Effector memory CD4-positive, alpha-beta T cell (primary cell): ENCODE results near the gene DENND10.
"Not testable (repeated sequence)": the region's sequence is repeated elsewhere in the genome, so short reads cannot be mapped to it uniquely, and the experiment has no call there.

Source experiments
- DNase-seq, 3 donors: peaks; one replicate each; pipeline ENCODE4 v3.0.0-alpha.2; 2020
- H3K27ac ChIP-seq: 2 replicates; pipeline ENCODE4 v1.7.0; 2013; ENCODE audit warnings: mild to moderate bottlenecking, low read length, moderate library complexity; ENCODE audit not compliant: insufficient read depth, poor library complexity, severe bottlenecking
- H3K27me3 ChIP-seq: replicated peaks from 2 replicates; pipeline ENCODE4 v1.7.0; 2013; ENCODE audit warnings: mild to moderate bottlenecking, low read length; ENCODE audit not compliant: insufficient read depth, control insufficient read depth, poor library complexity, severe bottlenecking
- H3K36me3 ChIP-seq: 2 replicates; pipeline ENCODE4 v1.7.0; 2013; ENCODE audit warnings: mild to moderate bottlenecking, low read length, moderate library complexity; ENCODE audit not compliant: control insufficient read depth, insufficient read depth
- H3K4me1 ChIP-seq: 2 replicates; pipeline ENCODE4 v1.7.0; 2013; ENCODE audit warnings: low read length, mild to moderate bottlenecking; ENCODE audit not compliant: control insufficient read depth, insufficient read depth, poor library complexity, severe bottlenecking
- H3K4me3 ChIP-seq: 2 replicates; pipeline ENCODE4 v1.7.0; 2013; ENCODE audit warnings: low read length, low read depth, mild to moderate bottlenecking; ENCODE audit not compliant: insufficient read depth, poor library complexity, severe bottlenecking
- H3K9me3 ChIP-seq: 2 replicates; pipeline ENCODE4 v1.7.0; 2013; ENCODE audit warnings: mild to moderate bottlenecking, low read length, moderate library complexity; ENCODE audit not compliant: control insufficient read depth

Gene DENND10

DNA sequence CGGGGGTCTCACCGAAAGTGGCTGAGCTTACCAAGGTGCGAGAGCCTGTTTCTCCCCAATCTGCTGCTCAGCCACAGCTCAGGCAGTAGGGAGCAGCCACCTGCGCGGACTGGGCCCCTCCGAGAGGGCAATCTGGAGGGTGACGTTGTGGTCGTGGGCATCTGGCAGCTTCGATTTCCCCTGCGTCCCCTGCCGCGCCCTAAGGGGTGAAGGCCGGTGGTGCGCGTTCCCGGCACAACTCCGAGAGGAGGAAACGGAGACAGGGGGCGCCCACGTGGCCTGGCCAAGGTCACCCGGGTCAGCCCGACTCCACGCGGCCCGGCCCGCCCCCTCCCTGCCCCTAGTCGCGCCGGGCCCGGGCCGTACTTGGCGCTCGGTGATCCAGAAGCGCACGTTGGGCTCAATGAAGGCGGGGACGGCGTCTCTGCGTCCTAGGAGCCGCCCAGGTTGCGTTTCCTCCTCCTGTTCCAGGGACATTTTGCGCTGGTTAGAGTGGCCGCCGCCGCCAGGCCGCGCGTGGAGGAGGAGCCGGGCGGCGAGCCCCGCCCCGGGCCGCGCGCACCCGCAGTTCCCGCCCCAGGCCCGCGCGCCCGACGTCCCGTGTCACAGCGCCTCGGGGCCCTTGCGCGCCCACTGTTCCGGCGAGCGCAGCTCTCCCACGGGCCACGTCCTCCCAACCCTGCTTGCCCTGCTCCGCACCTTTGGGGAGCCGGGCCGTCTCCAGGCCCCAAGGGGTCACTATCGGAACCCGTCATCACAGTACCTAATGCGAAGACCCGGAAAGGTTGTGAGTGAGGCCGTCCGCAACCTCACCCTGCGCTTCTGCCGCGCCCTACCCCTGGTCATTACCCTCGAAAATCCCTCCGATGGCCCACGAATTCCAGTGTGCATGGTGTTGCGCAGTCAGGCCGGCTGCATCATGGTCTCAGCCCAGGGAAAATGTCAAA lies 61.5 kb downstream of the DENND10 start, which contains the start of gene SFXN4:
SFXN4 (minus strand) TSS at position 544 of the 947 bp plus-strand sequence; CDS start at position 477, 67 bp downstream.
- H3K4me3 ChIP-seq = peak within 1 kb of the TSS; percentile 79
- H3K27me3 ChIP-seq = no peaks in the 10 kb centered on the region
- H3K36me3 ChIP-seq = peaks cover 16% of the 10 kb centered on the region
- peak within 1 kb of the TSS; percentile 77 for H3K27ac ChIP-seq
- H3K4me1 ChIP-seq = peaks cover 16% of the 10 kb centered on the region
- H3K9me3 ChIP-seq = no peaks in the 10 kb centered on the region
- DNase-seq = peak; percentile 53 to 71 (median 67)

DNA sequence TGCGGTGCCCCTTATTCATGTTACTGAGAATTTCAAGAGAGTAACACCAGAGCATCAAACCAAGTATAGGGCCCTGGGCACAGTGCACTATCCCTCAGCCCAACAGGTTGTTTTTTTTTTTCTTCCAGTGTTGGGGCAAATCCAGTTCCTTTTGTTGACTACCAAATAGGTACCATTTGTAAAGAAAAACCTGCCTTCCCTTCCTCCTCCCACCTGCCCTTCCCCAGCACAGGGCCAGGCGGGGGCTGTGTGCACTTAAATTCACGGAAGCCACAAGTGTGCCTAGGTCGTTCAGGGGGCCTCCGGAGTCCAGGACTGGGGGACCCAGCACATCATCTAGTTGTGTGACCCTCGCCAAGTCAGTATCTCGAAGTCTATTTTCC lies 62.2 kb downstream of the DENND10 start:
- Histone ChIP-seq H3K4me1 (peaks cover 16% of the 10 kb centered on the region), H3K27ac (peak overlapping the region; percentile 77), H3K36me3 (peaks cover 19% of the 10 kb centered on the region), H3K9me3 (no peaks in the 10 kb centered on the region), H3K27me3 (no peaks in the 10 kb centered on the region), H3K4me3 (peak overlapping the region; percentile 79)
- DNase-seq = no peak

DNA sequence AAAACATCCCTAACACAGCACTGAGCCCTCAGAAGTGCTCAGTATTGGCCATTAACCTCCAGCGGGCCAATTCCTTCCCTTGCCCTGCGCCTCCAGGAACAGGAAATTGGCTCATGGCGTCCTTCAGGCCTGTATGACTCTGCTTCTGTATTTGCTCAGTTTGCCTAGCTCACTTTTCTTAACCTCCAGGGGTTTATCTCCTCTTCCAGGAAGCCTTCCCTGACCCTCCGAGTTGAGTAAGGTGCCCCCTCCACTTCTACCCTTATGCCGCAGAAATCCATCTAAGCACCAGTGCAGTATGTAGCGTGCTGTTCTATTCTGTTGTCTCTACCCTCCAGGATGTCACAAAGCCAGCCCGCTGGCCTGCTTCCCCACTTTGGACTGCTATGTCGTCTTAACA lies 62.7 kb downstream of the DENND10 start:
- H3K9me3 ChIP-seq = no peaks in the 10 kb centered on the region
- H3K36me3 ChIP-seq = peaks cover 23% of the 10 kb centered on the region
- peak overlapping the region; percentile 79 for H3K4me3 ChIP-seq
- DNase-seq = no peak
- peaks cover 16% of the 10 kb centered on the region for H3K4me1 ChIP-seq
- H3K27me3 ChIP-seq = no peaks in the 10 kb centered on the region
- H3K27ac ChIP-seq = peak overlapping the region; percentile 77

DNA sequence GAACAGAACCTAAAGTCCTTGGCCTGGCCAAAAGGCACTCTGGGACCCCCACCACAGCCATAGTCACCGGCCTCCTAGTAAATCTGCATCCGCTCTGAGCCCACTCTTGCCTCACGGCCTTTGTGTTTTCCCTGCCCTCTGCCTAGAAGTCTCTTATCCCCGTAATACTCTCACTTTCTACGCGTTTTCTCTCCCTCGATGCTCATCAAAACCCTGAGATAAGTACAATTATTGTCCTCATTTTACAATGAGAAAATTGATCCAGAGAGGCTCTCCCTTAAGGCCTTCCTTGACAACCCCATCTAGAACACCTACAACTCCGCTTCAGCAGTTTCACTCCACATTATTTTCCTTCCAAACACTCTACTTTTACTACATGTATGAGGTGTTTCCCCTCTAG lies 63.1 kb downstream of the DENND10 start:
- Histone ChIP-seq H3K27me3 (no peaks in the 10 kb centered on the region), H3K36me3 (peaks cover 27% of the 10 kb centered on the region), H3K9me3 (no peaks in the 10 kb centered on the region), H3K4me3 (no peak overlapping the region), H3K27ac (no peak overlapping the region), H3K4me1 (peaks cover 16% of the 10 kb centered on the region)
- DNase-seq = no peak

DNA sequence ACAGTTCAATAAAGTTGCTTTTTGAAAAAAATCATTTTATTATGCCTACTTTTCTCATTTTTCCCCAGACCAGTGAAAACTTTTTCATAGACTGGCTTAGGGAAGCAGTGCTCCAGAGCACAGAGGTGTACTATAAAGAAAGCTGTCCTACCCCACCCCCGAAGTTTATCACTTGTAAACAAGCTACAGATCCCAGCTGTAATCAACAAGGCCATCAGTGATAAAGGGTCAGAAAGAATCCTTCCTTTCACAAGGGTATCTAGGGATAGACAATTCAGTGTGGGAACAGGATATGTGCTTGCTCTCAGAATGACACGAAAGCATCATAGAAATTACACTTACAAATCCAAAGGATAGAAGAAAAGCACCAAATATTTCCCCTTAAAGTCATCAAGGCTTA lies 70.2 kb downstream of the DENND10 start:
- H3K4me3 ChIP-seq = no peak overlapping the region
- H3K36me3 ChIP-seq = peaks cover 40% of the 10 kb centered on the region
- peaks cover 10% of the 10 kb centered on the region for H3K4me1 ChIP-seq
- no peak overlapping the region for H3K27ac ChIP-seq
- H3K9me3 ChIP-seq = no peaks in the 10 kb centered on the region
- no peak for DNase-seq
- H3K27me3 ChIP-seq = no peaks in the 10 kb centered on the region

DNA sequence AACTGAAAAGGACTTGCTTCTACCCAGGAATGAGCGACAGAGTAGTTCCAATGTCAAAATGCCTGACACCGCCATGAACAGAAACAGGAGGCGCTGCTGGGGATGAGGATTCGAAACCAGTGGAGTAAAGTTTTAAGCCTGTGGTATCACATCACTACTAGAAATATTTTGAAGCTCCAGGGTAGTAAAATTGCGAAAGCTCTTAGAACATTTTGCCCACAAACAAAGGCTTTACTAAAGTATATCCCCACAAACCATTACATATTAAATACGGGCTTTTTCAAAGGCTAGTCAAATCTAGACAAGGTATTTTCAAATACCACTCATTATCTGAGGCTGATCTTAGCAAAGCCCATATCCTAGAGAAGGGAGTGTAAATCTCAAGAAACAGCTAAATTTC lies 72.3 kb downstream of the DENND10 start:
- peaks cover 23% of the 10 kb centered on the region for H3K36me3 ChIP-seq
- peaks cover 10% of the 10 kb centered on the region for H3K4me1 ChIP-seq
- H3K9me3 ChIP-seq = no peaks in the 10 kb centered on the region
- no peak overlapping the region for H3K4me3 ChIP-seq
- no peak for DNase-seq
- no peaks in the 10 kb centered on the region for H3K27me3 ChIP-seq
- H3K27ac ChIP-seq = no peak overlapping the region

DNA sequence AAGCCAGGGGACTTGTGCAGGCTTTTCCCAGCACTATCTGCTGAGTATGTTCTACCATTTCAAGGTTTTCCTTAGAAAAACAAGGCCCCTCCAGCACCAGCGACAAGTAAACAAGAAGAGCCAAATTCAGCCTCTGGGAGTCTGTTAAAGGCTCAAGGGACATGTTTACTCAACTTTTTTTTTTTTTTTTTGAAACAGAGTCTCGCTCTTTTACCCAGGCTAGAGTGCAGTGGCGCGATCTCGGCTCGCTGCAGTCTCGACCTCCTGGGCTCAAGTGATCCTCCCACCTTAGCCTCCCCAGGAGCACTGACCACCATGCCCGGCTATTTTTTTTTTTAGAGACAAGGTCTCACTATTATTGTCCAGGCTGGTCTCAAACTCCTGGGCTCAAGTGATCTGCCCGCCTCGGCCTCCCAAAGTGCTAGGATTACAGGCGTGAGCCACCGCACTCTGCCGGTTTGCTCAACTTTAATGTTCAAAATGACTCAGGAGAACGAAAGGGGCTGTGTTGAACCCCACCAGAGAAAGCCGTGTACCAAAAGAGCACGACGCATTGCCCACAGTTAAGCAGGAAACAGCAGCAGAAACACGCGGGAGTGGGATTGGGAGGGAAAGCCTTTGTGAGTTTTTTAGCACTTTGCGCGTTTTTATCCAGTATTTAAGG lies 73.9 kb downstream of the DENND10 start:
- Histone ChIP-seq H3K4me3 (peak overlapping the region; percentile 97), H3K27ac (peak overlapping the region; percentile 87), H3K9me3 (no peaks in the 10 kb centered on the region), H3K36me3 (peaks cover 8% of the 10 kb centered on the region), H3K4me1 (peaks cover 10% of the 10 kb centered on the region), H3K27me3 (no peaks in the 10 kb centered on the region)
- DNase-seq = no peak

DNA sequence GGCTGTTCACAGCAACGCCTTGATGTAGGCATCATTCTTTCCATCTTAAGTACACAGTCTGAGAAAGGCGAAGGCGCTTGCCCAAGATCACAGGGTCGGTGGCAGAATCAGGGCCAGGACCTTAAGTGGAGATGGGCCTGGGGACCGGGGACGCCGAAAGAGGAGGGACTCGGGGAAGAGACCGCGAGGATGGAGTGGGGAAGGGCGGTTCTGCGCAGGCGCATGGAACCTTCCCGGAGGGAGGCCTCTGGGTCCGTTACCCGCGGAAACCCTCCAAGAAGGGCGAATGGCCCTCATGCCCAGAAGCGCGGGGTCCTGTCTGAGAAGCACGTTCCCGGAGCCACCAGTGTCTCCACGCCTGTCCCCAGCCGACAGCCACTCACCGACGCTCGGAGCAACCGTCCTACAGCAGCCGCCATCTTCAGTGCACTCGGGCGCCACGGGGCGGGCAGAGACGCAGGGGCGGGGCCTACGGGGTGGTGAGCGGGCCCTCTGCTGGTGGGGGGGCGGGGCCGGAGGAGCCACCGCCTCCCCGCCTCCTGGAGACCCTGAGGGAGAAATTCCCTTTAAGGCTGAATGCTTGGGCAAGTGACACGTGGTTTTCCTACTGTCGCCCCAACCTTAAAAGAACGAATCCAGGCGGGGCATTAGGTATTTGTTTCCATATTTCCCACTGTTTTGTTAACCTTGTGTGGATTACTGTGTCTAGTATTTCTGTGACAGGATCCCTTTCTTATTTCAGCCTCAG lies 74.6 kb downstream of the DENND10 start, which contains the start of gene PRDX3:
PRDX3 (minus strand) TSS at position 441 of the 748 bp plus-strand sequence; CDS start at position 419, 22 bp downstream.
- DNase-seq = peak; percentile 81 to 89 (median 85)
- Histone ChIP-seq H3K4me3 (peak within 1 kb of the TSS; percentile 97), H3K36me3 (peaks cover 7% of the 10 kb centered on the region), H3K4me1 (peaks cover 10% of the 10 kb centered on the region), H3K9me3 (no peaks in the 10 kb centered on the region), H3K27me3 (no peaks in the 10 kb centered on the region), H3K27ac (peak within 1 kb of the TSS; percentile 87)

DNA sequence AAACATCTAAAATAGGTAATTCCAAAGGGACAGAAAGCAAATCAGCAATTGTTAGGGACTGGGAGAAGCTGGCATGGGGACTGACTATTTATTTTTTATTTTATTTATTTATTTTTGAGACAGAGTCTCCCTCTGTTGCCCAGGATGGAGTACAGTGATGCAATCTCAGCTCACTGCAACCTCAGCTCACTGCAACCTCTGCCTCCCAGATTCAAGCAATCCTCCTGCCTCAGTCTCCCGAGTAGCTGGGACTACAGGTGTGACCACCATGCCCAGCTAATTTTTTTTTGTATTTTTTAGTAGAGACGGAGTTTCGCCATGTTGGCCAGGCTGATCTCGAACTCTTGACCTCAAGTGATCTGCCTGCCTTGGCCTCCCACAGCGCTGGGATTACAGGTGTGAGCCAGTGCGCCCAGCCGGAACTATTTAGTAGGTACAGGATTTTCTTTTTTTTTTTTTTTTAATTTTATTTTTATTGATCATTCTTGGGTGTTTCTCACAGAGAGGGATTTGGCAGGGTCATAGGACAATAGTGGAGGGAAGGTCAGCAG lies 77.0 kb downstream of the DENND10 start:
- not testable (repeated sequence) for H3K9me3 ChIP-seq, H3K27me3 ChIP-seq, DNase-seq, H3K27ac ChIP-seq, H3K36me3 ChIP-seq, H3K4me3 ChIP-seq
- peaks cover 10% of the 10 kb centered on the region for H3K4me1 ChIP-seq
